GM19328 (cell line): ENCODE data around the gene SPSB3.
"Not testable (repeated sequence)": the region's sequence is repeated elsewhere in the genome, so short reads cannot be mapped to it uniquely, and the experiment has no call there.

Experiments
- ATAC-seq: cut with Tn5 transposase; IDR thresholded peaks from one replicate; pipeline ENCODE4 v1.9.1; 2021; ENCODE audit warnings: mild to moderate bottlenecking, moderate library complexity; ENCODE audit not compliant: unreplicated experiment

Gene SPSB3

GRCh38 chr16:1817276-1817589 is 34.9 kb upstream of the SPSB3 start:
- ATAC-seq: no peak

GRCh38 chr16:1816396-1817275 is 34.3 kb upstream of the SPSB3 start:
- ATAC-seq: no peak

GRCh38 chr16:1815461-1815860 is 33.1 kb upstream of the SPSB3 start:
- no peak for ATAC-seq

GRCh38 chr16:1812732-1813163 is 30.4 kb upstream of the SPSB3 start:
- no peak for ATAC-seq

- ATAC-seq: no peak
Measured at GRCh38 chr16:1810536-1810935, 28.2 kb upstream of the SPSB3 start.

- ATAC-seq: no peak
Measured at GRCh38 chr16:1810106-1810505, 27.7 kb upstream of the SPSB3 start.

- no peak for ATAC-seq
Measured at GRCh38 chr16:1809281-1809801, 27.0 kb upstream of the SPSB3 start.

- ATAC-seq: no peak
Measured at GRCh38 chr16:1808691-1809090, 26.3 kb upstream of the SPSB3 start.

GRCh38 chr16:1807626-1808025 is 25.3 kb upstream of the SPSB3 start:
- ATAC-seq: no peak

- ATAC-seq: no peak
Measured at GRCh38 chr16:1800701-1801100, 18.3 kb upstream of the SPSB3 start.

GRCh38 chr16:1799263-1799662 is 16.9 kb upstream of the SPSB3 start:
- not testable (repeated sequence) for ATAC-seq

- ATAC-seq: no peak
Measured at GRCh38 chr16:1794908-1795666, 12.7 kb upstream of the SPSB3 start.

GRCh38 chr16:1794221-1794871 is 12.0 kb upstream of the SPSB3 start:
- ATAC-seq: no peak

GRCh38 chr16:1793578-1794220 is 11.3 kb upstream of the SPSB3 start, which contains the start of gene IGFALS:
Gene IGFALS (minus strand): TSS chr16:1793705. CDS start chr16:1793652, 53 bp downstream.
- no peak for ATAC-seq

GRCh38 chr16:1792836-1793577 is 10.6 kb upstream of the SPSB3 start:
- no peak for ATAC-seq

- no peak for ATAC-seq
Measured at GRCh38 chr16:1791943-1792812, 9.8 kb upstream of the SPSB3 start.

GRCh38 chr16:1791256-1791942 is 9.0 kb upstream of the SPSB3 start:
- ATAC-seq: no peak

GRCh38 chr16:1790611-1791255 is 8.4 kb upstream of the SPSB3 start:
- no peak for ATAC-seq
